GM21447 (cell line): Measurements from ENCODE around the gene TACSTD2.
"Not testable (repeated sequence)": the region's sequence is repeated elsewhere in the genome, so short reads cannot be mapped to it uniquely, and the experiment has no call there.

Experiments used
- ATAC-seq: cut with Tn5 transposase; IDR thresholded peaks from one replicate; pipeline ENCODE4 v1.9.1; 2021; ENCODE audit not compliant: unreplicated experiment

Gene TACSTD2

GRCh38 chr1:58576727-58577653, at the start of gene TACSTD2:
Gene TACSTD2 (minus strand): TSS chr1:58577252. CDS start chr1:58577156, 96 bp downstream.
- ATAC-seq = no peak

- no peak for ATAC-seq
Measured at GRCh38 chr1:58626293-58626692, 49.2 kb upstream of the TACSTD2 start.

GRCh38 chr1:58623259-58623658, 46.2 kb upstream of the TACSTD2 start:
- ATAC-seq = not testable (repeated sequence)

- ATAC-seq = no peak
Measured at GRCh38 chr1:58622571-58622970, 45.5 kb upstream of the TACSTD2 start.

GRCh38 chr1:58621391-58621790, 44.3 kb upstream of the TACSTD2 start:
- no peak for ATAC-seq

GRCh38 chr1:58620926-58621325, 43.9 kb upstream of the TACSTD2 start:
- no peak for ATAC-seq

- ATAC-seq = no peak
Measured at GRCh38 chr1:58620259-58620658, 43.2 kb upstream of the TACSTD2 start.

GRCh38 chr1:58619286-58620054, 42.4 kb upstream of the TACSTD2 start:
- ATAC-seq = no peak

- ATAC-seq = no peak
Measured at GRCh38 chr1:58618303-58618702, 41.3 kb upstream of the TACSTD2 start.

- ATAC-seq = no peak
Measured at GRCh38 chr1:58611861-58612385, 34.9 kb upstream of the TACSTD2 start.

- ATAC-seq = no peak
Measured at GRCh38 chr1:58608945-58609344, 31.9 kb upstream of the TACSTD2 start.

- ATAC-seq = no peak
Measured at GRCh38 chr1:58608297-58608696, 31.2 kb upstream of the TACSTD2 start.

- no peak for ATAC-seq
Measured at GRCh38 chr1:58607391-58607790, 30.3 kb upstream of the TACSTD2 start.

GRCh38 chr1:58601921-58602320, 24.9 kb upstream of the TACSTD2 start:
- not testable (repeated sequence) for ATAC-seq

GRCh38 chr1:58597996-58598395, 20.9 kb upstream of the TACSTD2 start:
- no peak for ATAC-seq

- ATAC-seq = no peak
Measured at GRCh38 chr1:58597076-58597475, 20.0 kb upstream of the TACSTD2 start.

GRCh38 chr1:58596631-58597052, 19.6 kb upstream of the TACSTD2 start:
- no peak for ATAC-seq

GRCh38 chr1:58594546-58594945, 17.5 kb upstream of the TACSTD2 start:
- no peak for ATAC-seq

- no peak for ATAC-seq
Measured at GRCh38 chr1:58592522-58593134, 15.6 kb upstream of the TACSTD2 start.

GRCh38 chr1:58591806-58592205, 14.8 kb upstream of the TACSTD2 start:
- no peak for ATAC-seq

- no peak for ATAC-seq
Measured at GRCh38 chr1:58590019-58590418, 13.0 kb upstream of the TACSTD2 start.
